Measurements from ENCODE around the gene ZNF605. TPM values are rescaled to one million over a fixed set of nuclear protein-coding genes. Genes with fewer than 3 reads are reported as not detected.

The ZNF605 gene
- total and polyA plus RNA-seq, 2 of the 8 experiments (the other 6 are each of a cell fraction or from before 2014, with no cell fraction given), result 3.6 to 20.3 TPM

DNA sequence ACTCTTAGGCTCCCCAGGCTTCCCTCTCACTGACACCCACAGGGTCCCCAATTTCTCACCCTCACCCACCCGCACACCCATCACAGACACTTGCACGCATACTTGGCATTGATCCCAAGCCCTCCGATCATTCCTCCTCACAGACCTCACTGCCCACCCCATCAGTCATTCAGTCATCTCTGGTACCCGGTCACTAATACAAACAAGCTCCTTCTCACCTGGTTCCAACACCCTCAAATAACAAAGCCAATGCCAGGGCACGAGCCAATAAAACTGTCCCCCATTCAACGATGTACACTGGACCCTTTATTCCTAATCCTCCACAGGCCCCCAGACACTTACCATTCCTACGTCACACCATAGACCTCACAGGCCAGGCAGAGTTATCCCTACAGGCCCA is 2.3 kb downstream of the ZNF605 start:
- no peak overlapping the region for H3K18ac ChIP-seq (ENCODE audit: extremely low read depth, low read length)
- 93% methylated on average over 7 of the region's 7 CpGs; no CpG with 5 or more reads in 1 of the 2 experiments for WGBS, 2 experiments (ENCODE audit: extremely low coverage in 1 of 2, insufficient coverage in 1 of 2, insufficient read length in 1 of 2, insufficient replicate concordance in 2 of 2, low coverage in 1 of 2, low lambda C conversion rate in 2 of 2, missing lambda C conversion rate in 1 of 2)
- H3K4me3 ChIP-seq (ENCODE audit: extremely low read depth in 1 of 4, insufficient read depth in 2 of 4, low read depth in 3 of 4, low read length in 4 of 4), result no peak overlapping the region
- H3K27me3 ChIP-seq (replicated peaks in 1 of 4; ENCODE audit: control insufficient read depth in 3 of 4, extremely low read depth in 1 of 4, insufficient read depth in 3 of 4, low read length in 3 of 4), result no peaks in the 10 kb centered on the region
- H3K56ac ChIP-seq (replicated peaks; ENCODE audit: insufficient read length, low read depth, low read length), result no peak overlapping the region
- H2AFZ ChIP-seq (ENCODE audit: low read length), result no peak overlapping the region
- H3K27ac ChIP-seq (ENCODE audit: low read depth, low read length), result no peak overlapping the region
- H2AK5ac ChIP-seq (ENCODE audit: low read depth, low read length), result no peak overlapping the region
- no peak overlapping the region for H2BK120ac ChIP-seq (replicated peaks; ENCODE audit: low read depth, low read length)
- H3K4me2 ChIP-seq (ENCODE audit: insufficient read depth in 1 of 2, low read depth in 2 of 2, low read length in 2 of 2), result no peak overlapping the region
- TF ChIP-seq NANOG (IDR thresholded peaks at IDR 0.05; ENCODE audit: insufficient read depth, low read depth, low read length, poor library complexity, severe bottlenecking) (no peak), POU5F1 (IDR thresholded peaks at IDR 0.05; ENCODE audit: low read depth, low read length) (no peak), SIX5 (IDR thresholded peaks at IDR 0.05; ENCODE audit: low read depth, low read length) (no peak), CBX5 (IDR thresholded peaks at IDR 0.05; ENCODE audit: low read depth, low read length) (no peak)
- TF ChIP-seq, protein P1, sequence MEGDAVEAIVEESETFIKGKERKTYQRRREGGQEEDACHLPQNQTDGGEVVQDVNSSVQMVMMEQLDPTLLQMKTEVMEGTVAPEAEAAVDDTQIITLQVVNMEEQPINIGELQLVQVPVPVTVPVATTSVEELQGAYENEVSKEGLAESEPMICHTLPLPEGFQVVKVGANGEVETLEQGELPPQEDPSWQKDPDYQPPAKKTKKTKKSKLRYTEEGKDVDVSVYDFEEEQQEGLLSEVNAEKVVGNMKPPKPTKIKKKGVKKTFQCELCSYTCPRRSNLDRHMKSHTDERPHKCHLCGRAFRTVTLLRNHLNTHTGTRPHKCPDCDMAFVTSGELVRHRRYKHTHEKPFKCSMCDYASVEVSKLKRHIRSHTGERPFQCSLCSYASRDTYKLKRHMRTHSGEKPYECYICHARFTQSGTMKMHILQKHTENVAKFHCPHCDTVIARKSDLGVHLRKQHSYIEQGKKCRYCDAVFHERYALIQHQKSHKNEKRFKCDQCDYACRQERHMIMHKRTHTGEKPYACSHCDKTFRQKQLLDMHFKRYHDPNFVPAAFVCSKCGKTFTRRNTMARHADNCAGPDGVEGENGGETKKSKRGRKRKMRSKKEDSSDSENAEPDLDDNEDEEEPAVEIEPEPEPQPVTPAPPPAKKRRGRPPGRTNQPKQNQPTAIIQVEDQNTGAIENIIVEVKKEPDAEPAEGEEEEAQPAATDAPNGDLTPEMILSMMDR (IDR thresholded peaks at IDR 0.05; ENCODE audit: control extremely low read depth in 1 of 3, insufficient read depth in 1 of 3, low read depth in 1 of 3, low read length in 3 of 3), result no peak
- no peak overlapping the region for H2BK20ac ChIP-seq (ENCODE audit: low read length)
- peaks cover 14% of the 10 kb centered on the region for H3K23me2 ChIP-seq (ENCODE audit: low read depth, low read length)
- H4K8ac ChIP-seq (ENCODE audit: extremely low read depth, insufficient read depth, low read length), result no peak overlapping the region
- peaks cover 50 to 68% of the 10 kb centered on the region in 2 experiments for H3K9me3 ChIP-seq (ENCODE audit: insufficient read depth in 2 of 2, low read depth in 1 of 2, low read length in 1 of 2)
- ChIA-PET POLR2A (ENCODE audit: partially characterized antibody) (no interaction called here), CTCF (ENCODE audit: partially characterized antibody) (no interaction called here)
- H4K91ac ChIP-seq (replicated peaks; ENCODE audit: insufficient read length, low read length), result no peak overlapping the region
- H2BK12ac ChIP-seq (ENCODE audit: low read depth, low read length), result no peak overlapping the region
- H3K23ac ChIP-seq (ENCODE audit: insufficient read length), result no peak overlapping the region
- peaks cover 14 to 25% of the 10 kb centered on the region in 2 experiments for H3K79me2 ChIP-seq (ENCODE audit: control insufficient read depth in 1 of 2, insufficient read depth in 2 of 2, low read length in 2 of 2)
- H3K9ac ChIP-seq (replicated peaks in 1 of 4; ENCODE audit: extremely low read depth in 1 of 4, low read depth in 3 of 4, low read length in 3 of 4), result no peak overlapping the region
- FAIRE-seq, result no peak
- H4K5ac ChIP-seq (ENCODE audit: insufficient read length, low read depth, low read length), result no peak overlapping the region
- no peak overlapping the region for H3K14ac ChIP-seq (ENCODE audit: insufficient read length)
- peaks cover 0 to 5% (median 2%) of the 10 kb centered on the region in 4 experiments; a peak in 3 of 7 replicates for H3K4me1 ChIP-seq (replicated peaks in 1 of 4; ENCODE audit: control insufficient read depth in 3 of 4, insufficient read depth in 4 of 4, low read length in 3 of 4)
- H3K4ac ChIP-seq (replicated peaks; ENCODE audit: insufficient read length, low read depth, low read length), result no peak overlapping the region
- peaks cover 14% of the 10 kb centered on the region for H3K79me1 ChIP-seq (ENCODE audit: low read depth, low read length)
- no peak overlapping the region for H2BK5ac ChIP-seq (ENCODE audit: low read depth, low read length)
- no peak for DNase-seq (ENCODE audit: low read depth in 1 of 2, low spot score in 2 of 2)
- peaks cover 0 to 10% of the 10 kb centered on the region in 2 experiments for H4K20me1 ChIP-seq (replicated peaks in 1 of 2; ENCODE audit: control insufficient read depth in 1 of 2, insufficient read depth in 2 of 2, low read length in 2 of 2)
- H3K36me3 ChIP-seq (ENCODE audit: control insufficient read depth in 2 of 4, insufficient read depth in 4 of 4, low read length in 3 of 4), result peaks cover 0 to 15% (median 5%) of the 10 kb centered on the region in 4 experiments; a peak in 2 of 8 replicates
- no peak overlapping the region for H2BK15ac ChIP-seq (ENCODE audit: low read length)
